Measurements from ENCODE around the gene UGT1A7.

DNA sequence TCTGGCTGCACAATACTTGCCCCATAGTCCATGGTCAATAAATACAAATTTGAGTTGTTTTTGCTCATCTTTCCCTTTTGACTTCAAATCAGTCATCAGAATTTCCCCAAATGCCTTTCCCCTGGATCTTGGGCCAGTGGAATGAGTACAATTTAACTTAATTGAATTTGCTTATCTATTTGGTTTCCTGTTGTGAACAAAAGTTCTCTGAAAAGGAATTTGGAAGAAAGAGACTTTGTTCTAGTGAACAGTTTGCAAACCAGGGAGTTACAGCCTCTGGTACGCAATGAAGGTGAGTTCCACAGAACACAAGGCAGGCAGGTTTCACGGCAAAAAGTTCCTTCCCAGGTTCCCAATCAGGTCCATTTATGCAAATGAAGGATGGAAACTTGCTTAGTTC lies 77.1 kb downstream of the UGT1A7 start:
- TF ChIP-seq, protein P1, sequence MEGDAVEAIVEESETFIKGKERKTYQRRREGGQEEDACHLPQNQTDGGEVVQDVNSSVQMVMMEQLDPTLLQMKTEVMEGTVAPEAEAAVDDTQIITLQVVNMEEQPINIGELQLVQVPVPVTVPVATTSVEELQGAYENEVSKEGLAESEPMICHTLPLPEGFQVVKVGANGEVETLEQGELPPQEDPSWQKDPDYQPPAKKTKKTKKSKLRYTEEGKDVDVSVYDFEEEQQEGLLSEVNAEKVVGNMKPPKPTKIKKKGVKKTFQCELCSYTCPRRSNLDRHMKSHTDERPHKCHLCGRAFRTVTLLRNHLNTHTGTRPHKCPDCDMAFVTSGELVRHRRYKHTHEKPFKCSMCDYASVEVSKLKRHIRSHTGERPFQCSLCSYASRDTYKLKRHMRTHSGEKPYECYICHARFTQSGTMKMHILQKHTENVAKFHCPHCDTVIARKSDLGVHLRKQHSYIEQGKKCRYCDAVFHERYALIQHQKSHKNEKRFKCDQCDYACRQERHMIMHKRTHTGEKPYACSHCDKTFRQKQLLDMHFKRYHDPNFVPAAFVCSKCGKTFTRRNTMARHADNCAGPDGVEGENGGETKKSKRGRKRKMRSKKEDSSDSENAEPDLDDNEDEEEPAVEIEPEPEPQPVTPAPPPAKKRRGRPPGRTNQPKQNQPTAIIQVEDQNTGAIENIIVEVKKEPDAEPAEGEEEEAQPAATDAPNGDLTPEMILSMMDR (IDR thresholded peaks at IDR 0.05), result no peak
- TF ChIP-seq POLR2A (IDR thresholded peaks at IDR 0.05), result no peak

Measured in body of pancreas (tissue), 4 donors.